DND-41 (cell line): ENCODE results near the gene PRUNE1.

Experiments
- ATAC-seq: fragments of 200-7000 bp; cut with Tn5 transposase; 3 replicates; pipeline ENCODE4 v1.9.1; 2021; ENCODE audit warnings: low read depth; ENCODE audit not compliant: insufficient read depth
- DNase-seq: peaks from one replicate; pipeline ENCODE4 v3.0.0-alpha.2; 2020
- H2AFZ ChIP-seq: 2 replicates; pipeline ENCODE4 v1.6.0; 2012; ENCODE audit warnings: low read depth, low read length
- H3K27ac ChIP-seq: 2 replicates; pipeline ENCODE4 v1.5.1; 2012; ENCODE audit warnings: low read length, inconsistent platforms
- H3K27me3 ChIP-seq: fragments of 200-600 bp; sonication (generic); 2 replicates; pipeline ENCODE4 v1.6.0; 2012; ENCODE audit warnings: low read length, mild to moderate bottlenecking, inconsistent platforms; ENCODE audit not compliant: insufficient read depth, poor library complexity
- H3K36me3 ChIP-seq: 2 replicates; pipeline ENCODE4 v1.5.1; 2012; ENCODE audit warnings: low read length, inconsistent platforms; ENCODE audit not compliant: insufficient read depth
- H3K4me1 ChIP-seq: 2 replicates; pipeline ENCODE4 v1.5.1; 2012; ENCODE audit warnings: mild to moderate bottlenecking, low read length; ENCODE audit not compliant: insufficient read depth
- H3K4me2 ChIP-seq: 2 replicates; pipeline ENCODE4 v1.6.0; 2012; ENCODE audit warnings: mild to moderate bottlenecking, moderate library complexity, low read length, inconsistent platforms; ENCODE audit not compliant: insufficient read depth
- H3K4me3 ChIP-seq, 2 experiments: fragments of 200-600 bp in 1 of 2; shearing (Covaris generic) in 1 of 2; 2 replicates each; pipeline ENCODE4 v1.5.1; 2012 to 2016; ENCODE audit warnings: inconsistent platforms in 2 of 2, low read length in 2 of 2, mild to moderate bottlenecking in 2 of 2, low read depth in 1 of 2, moderate library complexity in 1 of 2
- H3K79me2 ChIP-seq: 2 replicates; pipeline ENCODE4 v1.6.0; 2012; ENCODE audit warnings: low read length, inconsistent platforms; ENCODE audit not compliant: insufficient read depth
- H3K9ac ChIP-seq: 2 replicates; pipeline ENCODE4 v1.6.0; 2012; ENCODE audit warnings: low read depth, mild to moderate bottlenecking, inconsistent platforms, low read length, moderate library complexity
- H3K9me3 ChIP-seq: 2 replicates; pipeline ENCODE4 v1.5.1; 2012; ENCODE audit warnings: low read length, moderate library complexity, mild to moderate bottlenecking, inconsistent platforms; ENCODE audit not compliant: insufficient read depth, severe bottlenecking
- H4K20me1 ChIP-seq: 2 replicates; pipeline ENCODE4 v1.6.0; 2012; ENCODE audit warnings: low read length; ENCODE audit not compliant: insufficient read depth
- EZH2 ChIP-seq: IDR thresholded peaks from 3 replicates; pipeline ENCODE4 v1.6.1; 2012; ENCODE audit warnings: borderline replicate concordance, low read depth, mild to moderate bottlenecking, moderate library complexity, low read length, inconsistent platforms; ENCODE audit not compliant: severe bottlenecking
- TF ChIP-seq, protein P1 (sequence below): IDR thresholded peaks from 2 replicates; pipeline ENCODE4 v1.5.1; 2012; ENCODE audit warnings: borderline replicate concordance, low read length, moderate library complexity, mild to moderate bottlenecking; ENCODE audit not compliant: poor library complexity, severe bottlenecking; ENCODE audit errors: extremely low read depth

PRUNE1 gene

GRCh38 chr1:150999051-150999674, 9.1 kb upstream of the PRUNE1 start:
- Histone ChIP-seq H3K79me2 (no peaks in the 10 kb centered on the region), H4K20me1 (no peaks in the 10 kb centered on the region), H3K36me3 (no peaks in the 10 kb centered on the region; the same call in 1 of the 2 replicates), H3K4me2 (no peak overlapping the region), H3K4me3 (no peak overlapping the region), H3K27ac (no peak overlapping the region), H3K9me3 (no peaks in the 10 kb centered on the region), H3K9ac (no peak overlapping the region), H2AFZ (no peak overlapping the region), H3K27me3 (no peaks in the 10 kb centered on the region), H3K4me1 (peaks cover 24% of the 10 kb centered on the region)
- DNase-seq (no peak), ATAC-seq (no peak)
- TF ChIP-seq, protein P1, sequence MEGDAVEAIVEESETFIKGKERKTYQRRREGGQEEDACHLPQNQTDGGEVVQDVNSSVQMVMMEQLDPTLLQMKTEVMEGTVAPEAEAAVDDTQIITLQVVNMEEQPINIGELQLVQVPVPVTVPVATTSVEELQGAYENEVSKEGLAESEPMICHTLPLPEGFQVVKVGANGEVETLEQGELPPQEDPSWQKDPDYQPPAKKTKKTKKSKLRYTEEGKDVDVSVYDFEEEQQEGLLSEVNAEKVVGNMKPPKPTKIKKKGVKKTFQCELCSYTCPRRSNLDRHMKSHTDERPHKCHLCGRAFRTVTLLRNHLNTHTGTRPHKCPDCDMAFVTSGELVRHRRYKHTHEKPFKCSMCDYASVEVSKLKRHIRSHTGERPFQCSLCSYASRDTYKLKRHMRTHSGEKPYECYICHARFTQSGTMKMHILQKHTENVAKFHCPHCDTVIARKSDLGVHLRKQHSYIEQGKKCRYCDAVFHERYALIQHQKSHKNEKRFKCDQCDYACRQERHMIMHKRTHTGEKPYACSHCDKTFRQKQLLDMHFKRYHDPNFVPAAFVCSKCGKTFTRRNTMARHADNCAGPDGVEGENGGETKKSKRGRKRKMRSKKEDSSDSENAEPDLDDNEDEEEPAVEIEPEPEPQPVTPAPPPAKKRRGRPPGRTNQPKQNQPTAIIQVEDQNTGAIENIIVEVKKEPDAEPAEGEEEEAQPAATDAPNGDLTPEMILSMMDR: no peak
- TF ChIP-seq EZH2: no peak

DNA sequence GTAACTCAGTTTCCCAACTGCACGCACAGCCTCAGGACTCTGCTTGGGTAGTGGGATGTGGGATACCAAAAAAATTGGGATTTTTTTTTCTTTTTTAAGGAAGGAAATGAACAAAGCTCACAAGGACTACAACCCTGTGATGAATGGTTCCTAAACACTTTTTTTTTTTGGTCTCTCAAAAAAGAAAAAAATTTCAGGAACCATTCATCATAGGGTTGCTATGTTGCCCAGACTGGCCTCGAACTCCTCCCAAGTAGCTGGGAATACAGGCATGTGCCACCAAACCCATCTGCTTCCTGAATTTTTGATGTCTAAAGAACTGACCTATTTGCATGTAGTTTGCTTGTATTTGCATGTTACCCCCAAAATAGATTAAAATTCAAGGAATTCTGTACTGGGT, 8.3 kb upstream of the PRUNE1 start:
- Histone ChIP-seq H3K27me3 (no peaks in the 10 kb centered on the region), H2AFZ (no peak overlapping the region), H3K4me1 (peaks cover 30% of the 10 kb centered on the region), H3K4me2 (no peak overlapping the region), H3K9me3 (no peaks in the 10 kb centered on the region), H3K4me3 (no peak overlapping the region), H3K36me3 (no peaks in the 10 kb centered on the region; the same call in 1 of the 2 replicates), H3K79me2 (no peaks in the 10 kb centered on the region), H3K9ac (no peak overlapping the region), H3K27ac (no peak overlapping the region), H4K20me1 (no peaks in the 10 kb centered on the region)
- DNase-seq (no peak), ATAC-seq (no peak)
- TF ChIP-seq, protein P1: no peak
- TF ChIP-seq EZH2: no peak

GRCh38 chr1:151000408-151000807, 7.8 kb upstream of the PRUNE1 start:
- Histone ChIP-seq H3K9me3 (no peaks in the 10 kb centered on the region), H3K4me3 (no peak overlapping the region), H3K9ac (no peak overlapping the region), H3K36me3 (no peaks in the 10 kb centered on the region; the same call in 1 of the 2 replicates), H3K4me2 (no peak overlapping the region), H3K27me3 (no peaks in the 10 kb centered on the region), H3K27ac (no peak overlapping the region), H4K20me1 (no peaks in the 10 kb centered on the region), H3K4me1 (peaks cover 33% of the 10 kb centered on the region), H2AFZ (no peak overlapping the region), H3K79me2 (no peaks in the 10 kb centered on the region)
- ATAC-seq (no peak), DNase-seq (no peak)
- TF ChIP-seq, protein P1: no peak
- no peak for TF ChIP-seq EZH2
